ENCODE data around the gene LRRC49. TPM values are rescaled to one million over a fixed set of nuclear protein-coding genes. Genes with fewer than 3 reads are reported as not detected.

Gene LRRC49
- total and polyA plus RNA-seq, 2 experiments from 2014 or later = 8.5 to 14.6 TPM

DNA sequence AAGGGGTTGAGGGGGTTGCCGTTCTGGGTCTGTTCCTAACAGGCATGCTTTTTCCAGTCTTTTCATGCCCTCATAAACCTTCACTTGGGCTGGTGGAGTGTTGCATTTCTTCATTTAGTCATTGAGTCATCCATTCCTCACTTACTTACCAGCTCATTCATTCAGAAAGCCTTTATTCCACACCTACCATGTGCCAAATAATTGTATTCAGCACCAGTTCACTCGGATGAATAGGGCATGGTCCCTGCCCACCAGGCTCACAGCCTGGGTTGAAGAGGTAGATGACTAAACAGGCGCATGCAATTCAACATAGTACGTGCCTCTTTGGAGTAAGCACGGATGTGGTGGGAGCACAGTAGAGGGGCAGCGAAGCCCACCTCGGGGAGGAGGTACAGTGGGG lies 187.5 kb downstream of the LRRC49 start:
- H3K27ac Mint-ChIP-seq = no peak overlapping the region

More for the DNA sequence above, 187.5 kb downstream of the LRRC49 start:
- Histone ChIP-seq H3K27me3 (ENCODE audit: insufficient read depth) (peaks cover 23% of the 10 kb centered on the region), H4K20me1 (replicated peaks; ENCODE audit: insufficient read depth) (no peaks in the 10 kb centered on the region), H3K4me3 (no peak overlapping the region), H3K4me1 (ENCODE audit: insufficient read depth) (peaks cover 6% of the 10 kb centered on the region), H2AFZ (no peak overlapping the region), H3K27ac (ENCODE audit: low read depth) (no peak overlapping the region), H3K4me2 (no peak overlapping the region), H3K9me2 (ENCODE audit: insufficient read depth) (peaks cover 11% of the 10 kb centered on the region; the same call in 1 of the 2 replicates), H3F3A (replicated peaks; ENCODE audit: low read depth) (no peaks in the 10 kb centered on the region), H3K36me3 (ENCODE audit: insufficient read depth) (no peaks in the 10 kb centered on the region), H3K79me2 (replicated peaks; ENCODE audit: insufficient read depth) (no peaks in the 10 kb centered on the region)
- TF ChIP-seq EZH2phosphoT487 (IDR thresholded peaks at IDR 0.05; ENCODE audit: unreplicated experiment) (no peak), ZNF114 (CRISPR knock-in tag; IDR thresholded peaks at IDR 0.05) (no peak), CREB1 (CRISPR knock-in tag; IDR thresholded peaks at IDR 0.05; ENCODE audit: low read depth) (no peak), POLR2AphosphoS5 (IDR thresholded peaks at IDR 0.05; ENCODE audit: low read depth) (no peak), EZH2 (IDR thresholded peaks at IDR 0.05; ENCODE audit: low read depth, unreplicated experiment) (no peak), JUNB (IDR thresholded peaks at IDR 0.05; ENCODE audit: unreplicated experiment) (no peak)
- TF ChIP-seq, protein P1, sequence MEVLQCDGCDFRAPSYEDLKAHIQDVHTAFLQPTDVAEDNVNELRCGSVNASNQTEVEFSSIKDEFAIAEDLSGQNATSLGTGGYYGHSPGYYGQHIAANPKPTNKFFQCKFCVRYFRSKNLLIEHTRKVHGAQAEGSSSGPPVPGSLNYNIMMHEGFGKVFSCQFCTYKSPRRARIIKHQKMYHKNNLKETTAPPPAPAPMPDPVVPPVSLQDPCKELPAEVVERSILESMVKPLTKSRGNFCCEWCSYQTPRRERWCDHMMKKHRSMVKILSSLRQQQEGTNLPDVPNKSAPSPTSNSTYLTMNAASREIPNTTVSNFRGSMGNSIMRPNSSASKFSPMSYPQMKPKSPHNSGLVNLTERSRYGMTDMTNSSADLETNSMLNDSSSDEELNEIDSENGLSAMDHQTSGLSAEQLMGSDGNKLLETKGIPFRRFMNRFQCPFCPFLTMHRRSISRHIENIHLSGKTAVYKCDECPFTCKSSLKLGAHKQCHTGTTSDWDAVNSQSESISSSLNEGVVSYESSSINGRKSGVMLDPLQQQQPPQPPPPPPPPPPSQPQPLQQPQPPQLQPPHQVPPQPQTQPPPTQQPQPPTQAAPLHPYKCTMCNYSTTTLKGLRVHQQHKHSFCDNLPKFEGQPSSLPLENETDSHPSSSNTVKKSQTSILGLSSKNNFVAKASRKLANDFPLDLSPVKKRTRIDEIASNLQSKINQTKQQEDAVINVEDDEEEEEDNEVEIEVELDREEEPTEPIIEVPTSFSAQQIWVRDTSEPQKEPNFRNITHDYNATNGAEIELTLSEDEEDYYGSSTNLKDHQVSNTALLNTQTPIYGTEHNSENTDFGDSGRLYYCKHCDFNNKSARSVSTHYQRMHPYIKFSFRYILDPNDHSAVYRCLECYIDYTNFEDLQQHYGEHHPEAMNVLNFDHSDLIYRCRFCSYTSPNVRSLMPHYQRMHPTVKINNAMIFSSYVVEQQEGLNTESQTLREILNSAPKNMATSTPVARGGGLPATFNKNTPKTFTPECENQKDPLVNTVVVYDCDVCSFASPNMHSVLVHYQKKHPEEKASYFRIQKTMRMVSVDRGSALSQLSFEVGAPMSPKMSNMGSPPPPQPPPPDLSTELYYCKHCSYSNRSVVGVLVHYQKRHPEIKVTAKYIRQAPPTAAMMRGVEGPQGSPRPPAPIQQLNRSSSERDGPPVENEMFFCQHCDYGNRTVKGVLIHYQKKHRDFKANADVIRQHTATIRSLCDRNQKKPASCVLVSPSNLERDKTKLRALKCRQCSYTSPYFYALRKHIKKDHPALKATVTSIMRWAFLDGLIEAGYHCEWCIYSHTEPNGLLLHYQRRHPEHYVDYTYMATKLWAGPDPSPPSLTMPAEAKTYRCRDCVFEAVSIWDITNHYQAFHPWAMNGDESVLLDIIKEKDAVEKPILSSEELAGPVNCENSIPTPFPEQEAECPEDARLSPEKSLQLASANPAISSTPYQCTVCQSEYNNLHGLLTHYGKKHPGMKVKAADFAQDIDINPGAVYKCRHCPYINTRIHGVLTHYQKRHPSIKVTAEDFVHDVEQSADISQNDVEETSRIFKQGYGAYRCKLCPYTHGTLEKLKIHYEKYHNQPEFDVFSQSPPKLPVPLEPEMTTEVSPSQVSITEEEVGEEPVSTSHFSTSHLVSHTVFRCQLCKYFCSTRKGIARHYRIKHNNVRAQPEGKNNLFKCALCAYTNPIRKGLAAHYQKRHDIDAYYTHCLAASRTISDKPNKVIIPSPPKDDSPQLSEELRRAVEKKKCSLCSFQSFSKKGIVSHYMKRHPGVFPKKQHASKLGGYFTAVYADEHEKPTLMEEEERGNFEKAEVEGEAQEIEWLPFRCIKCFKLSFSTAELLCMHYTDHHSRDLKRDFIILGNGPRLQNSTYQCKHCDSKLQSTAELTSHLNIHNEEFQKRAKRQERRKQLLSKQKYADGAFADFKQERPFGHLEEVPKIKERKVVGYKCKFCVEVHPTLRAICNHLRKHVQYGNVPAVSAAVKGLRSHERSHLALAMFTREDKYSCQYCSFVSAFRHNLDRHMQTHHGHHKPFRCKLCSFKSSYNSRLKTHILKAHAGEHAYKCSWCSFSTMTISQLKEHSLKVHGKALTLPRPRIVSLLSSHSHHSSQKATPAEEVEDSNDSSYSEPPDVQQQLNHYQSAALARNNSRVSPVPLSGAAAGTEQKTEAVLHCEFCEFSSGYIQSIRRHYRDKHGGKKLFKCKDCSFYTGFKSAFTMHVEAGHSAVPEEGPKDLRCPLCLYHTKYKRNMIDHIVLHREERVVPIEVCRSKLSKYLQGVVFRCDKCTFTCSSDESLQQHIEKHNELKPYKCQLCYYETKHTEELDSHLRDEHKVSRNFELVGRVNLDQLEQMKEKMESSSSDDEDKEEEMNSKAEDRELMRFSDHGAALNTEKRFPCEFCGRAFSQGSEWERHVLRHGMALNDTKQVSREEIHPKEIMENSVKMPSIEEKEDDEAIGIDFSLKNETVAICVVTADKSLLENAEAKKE (CRISPR knock-in tag; IDR thresholded peaks at IDR 0.05) = no peak
- Mint-ChIP-seq H3K4me3 (no peak overlapping the region), H3K4me1 (peaks cover 8% of the 10 kb centered on the region), H3K27me3 (ENCODE audit: insufficient read depth, low read depth, poor library complexity) (peaks cover 25% of the 10 kb centered on the region), H3K36me3 (ENCODE audit: low read depth) (peaks cover 2% of the 10 kb centered on the region; the same call in 1 of the 3 replicates), H3K9me3 (no peaks in the 10 kb centered on the region; the same call in 2 of the 3 replicates)
- no peak for DNase-seq (ENCODE audit: low spot score)
- ATAC-seq = no peak

Data from GM23338 (cell line).